NT2/D1 (cell line): ENCODE data around the gene DUSP21.
"Not testable (repeated sequence)": the region's sequence is repeated elsewhere in the genome, so short reads cannot be mapped to it uniquely, and the experiment has no call there.

ENCODE experiments used
- DNase-seq: peaks from one replicate; pipeline ENCODE4 v3.0.0-alpha.2; 2011; ENCODE audit warnings: low read depth, low spot score
- H3K27me3 ChIP-seq: 2 replicates; pipeline ENCODE4 v1.6.0; 2011; ENCODE audit warnings: mild to moderate bottlenecking; ENCODE audit not compliant: insufficient read length, insufficient read depth
- H3K36me3 ChIP-seq: 2 replicates; pipeline ENCODE4 v1.6.1; 2011; ENCODE audit warnings: mild to moderate bottlenecking, low read length, mixed read lengths; ENCODE audit not compliant: insufficient read depth, insufficient read length
- H3K4me1 ChIP-seq: 2 replicates; pipeline ENCODE4 v1.5.1; 2011; ENCODE audit not compliant: insufficient read depth, insufficient read length
- H3K4me3 ChIP-seq: 2 replicates; pipeline ENCODE4 v1.5.1; 2011; ENCODE audit warnings: low read depth; ENCODE audit not compliant: insufficient read length
- H3K9ac ChIP-seq: 2 replicates; pipeline ENCODE4 v1.6.0; 2011; ENCODE audit warnings: low read depth; ENCODE audit not compliant: insufficient read length
- H3K9me3 ChIP-seq: 2 replicates; pipeline ENCODE4 v1.5.1; 2011; ENCODE audit warnings: mild to moderate bottlenecking, low read length; ENCODE audit not compliant: insufficient read depth
- SUZ12 ChIP-seq: IDR thresholded peaks from 2 replicates; pipeline ENCODE4 v1.6.1; 2011; ENCODE audit not compliant: insufficient read length, insufficient read depth; ENCODE audit errors: extremely low read depth
- YY1 ChIP-seq: IDR thresholded peaks from 2 replicates; pipeline ENCODE4 v1.6.1; 2011; ENCODE audit not compliant: insufficient read length, insufficient read depth
- ZNF274 ChIP-seq: IDR thresholded peaks from 2 replicates; pipeline ENCODE4 v1.6.1; 2011; ENCODE audit warnings: mild to moderate bottlenecking, low read depth, low read length

Gene DUSP21

GRCh38 chrX:44876767-44877166 is 32.9 kb downstream of the DUSP21 start:
- Histone ChIP-seq H3K9me3 (no peaks in the 10 kb centered on the region), H3K27me3 (no peaks in the 10 kb centered on the region), H3K4me1 (no peaks in the 10 kb centered on the region), H3K36me3 (no peaks in the 10 kb centered on the region), H3K9ac (no peak overlapping the region), H3K4me3 (no peak overlapping the region)
- DNase-seq, result no peak
- TF ChIP-seq ZNF274, result no peak
- no peak for TF ChIP-seq SUZ12
- no peak for TF ChIP-seq YY1

- no peaks in the 10 kb centered on the region for H3K9me3 ChIP-seq
- H3K4me1 ChIP-seq, result no peaks in the 10 kb centered on the region
- no peaks in the 10 kb centered on the region for H3K27me3 ChIP-seq
- no peak for DNase-seq
- no peak for TF ChIP-seq SUZ12
- no peak for TF ChIP-seq ZNF274
- TF ChIP-seq YY1, result no peak
- H3K4me3 ChIP-seq, result no peak overlapping the region
- no peak overlapping the region for H3K9ac ChIP-seq
- H3K36me3 ChIP-seq, result no peaks in the 10 kb centered on the region
Measured at GRCh38 chrX:44878780-44879179, 35.0 kb downstream of the DUSP21 start.

GRCh38 chrX:44881549-44881948 is 37.7 kb downstream of the DUSP21 start:
- Histone ChIP-seq H3K9ac (no peak overlapping the region), H3K27me3 (no peaks in the 10 kb centered on the region), H3K4me3 (no peak overlapping the region), H3K4me1 (no peaks in the 10 kb centered on the region), H3K36me3 (no peaks in the 10 kb centered on the region), H3K9me3 (no peaks in the 10 kb centered on the region)
- DNase-seq, result no peak
- no peak for TF ChIP-seq YY1
- TF ChIP-seq ZNF274, result no peak
- TF ChIP-seq SUZ12, result no peak

- Histone ChIP-seq H3K36me3 (no peaks in the 10 kb centered on the region), H3K4me1 (no peaks in the 10 kb centered on the region), H3K27me3 (no peaks in the 10 kb centered on the region), H3K9me3 (no peaks in the 10 kb centered on the region), H3K4me3 (no peak overlapping the region), H3K9ac (no peak overlapping the region)
- no peak for DNase-seq
- TF ChIP-seq SUZ12 (no peak), ZNF274 (no peak), YY1 (no peak)
Measured at GRCh38 chrX:44882635-44883034, 38.8 kb downstream of the DUSP21 start.

- Histone ChIP-seq H3K9ac (no peak overlapping the region), H3K9me3 (no peaks in the 10 kb centered on the region), H3K36me3 (no peaks in the 10 kb centered on the region), H3K27me3 (no peaks in the 10 kb centered on the region), H3K4me1 (no peaks in the 10 kb centered on the region), H3K4me3 (no peak overlapping the region)
- TF ChIP-seq YY1 (no peak), SUZ12 (no peak), ZNF274 (no peak)
- no peak for DNase-seq
Measured at GRCh38 chrX:44884944-44885343, 41.1 kb downstream of the DUSP21 start.

GRCh38 chrX:44889824-44890223 is 46.0 kb downstream of the DUSP21 start:
- Histone ChIP-seq H3K27me3 (no peaks in the 10 kb centered on the region), H3K9ac (no peak overlapping the region), H3K36me3 (no peaks in the 10 kb centered on the region), H3K9me3 (no peaks in the 10 kb centered on the region), H3K4me1 (no peaks in the 10 kb centered on the region), H3K4me3 (no peak overlapping the region)
- no peak for TF ChIP-seq YY1
- TF ChIP-seq ZNF274, result no peak
- TF ChIP-seq SUZ12, result no peak
- DNase-seq, result no peak

GRCh38 chrX:44890247-44890646 is 46.4 kb downstream of the DUSP21 start:
- H3K4me1 ChIP-seq, result no peaks in the 10 kb centered on the region
- H3K9me3 ChIP-seq, result no peaks in the 10 kb centered on the region
- no peak for DNase-seq
- H3K27me3 ChIP-seq, result no peaks in the 10 kb centered on the region
- no peaks in the 10 kb centered on the region for H3K36me3 ChIP-seq
- H3K4me3 ChIP-seq, result no peak overlapping the region
- no peak for TF ChIP-seq SUZ12
- no peak for TF ChIP-seq YY1
- TF ChIP-seq ZNF274, result no peak
- no peak overlapping the region for H3K9ac ChIP-seq

- not testable (repeated sequence) for DNase-seq, H3K9me3 ChIP-seq, H3K36me3 ChIP-seq, H3K4me1 ChIP-seq, H3K27me3 ChIP-seq, H3K4me3 ChIP-seq, H3K9ac ChIP-seq
Measured at GRCh38 chrX:44890687-44891086, 46.9 kb downstream of the DUSP21 start.
